GM23338 (cell line): ENCODE measurements around the gene LRRC47. TPM values are rescaled to one million over a fixed set of nuclear protein-coding genes. Genes with fewer than 3 reads are reported as not detected.

Source experiments
- ATAC-seq: fragments of 200-7000 bp; cut with Tn5 transposase; 3 replicates; pipeline ENCODE4 v1.9.1; 2020
- DNase-seq: peaks from one replicate; pipeline ENCODE4 v3.0.0-alpha.2; 2015; ENCODE audit warnings: low spot score
- H2AFZ ChIP-seq: fragments of 200-600 bp; sonication (generic); 2 replicates; pipeline ENCODE4 v1.8.0; 2016; ENCODE audit warnings: antibody characterized with exemption, mild to moderate bottlenecking, moderate library complexity
- H3F3A ChIP-seq: fragments of 200-600 bp; sonication (generic); replicated peaks from 2 replicates; pipeline ENCODE4 v1.8.0; 2017; ENCODE audit warnings: antibody characterized with exemption, mixed run types, low read depth
- H3K27ac ChIP-seq: fragments of 200-600 bp; sonication (generic); 2 replicates; pipeline ENCODE4 v1.6.1; 2016; ENCODE audit warnings: low read depth
- H3K27me3 ChIP-seq: fragments of 200-600 bp; sonication (generic); 2 replicates; pipeline ENCODE4 v1.8.0; 2016; ENCODE audit warnings: mild to moderate bottlenecking, mixed run types, moderate library complexity; ENCODE audit not compliant: insufficient read depth
- H3K36me3 ChIP-seq: fragments of 200-600 bp; sonication (generic); 2 replicates; pipeline ENCODE4 v1.8.0; 2016; ENCODE audit warnings: mild to moderate bottlenecking; ENCODE audit not compliant: insufficient read depth
- H3K4me1 ChIP-seq: fragments of 200-600 bp; sonication (generic); 2 replicates; pipeline ENCODE4 v1.8.0; 2016; ENCODE audit warnings: mild to moderate bottlenecking, moderate library complexity; ENCODE audit not compliant: insufficient read depth
- H3K4me2 ChIP-seq: fragments of 200-600 bp; sonication (generic); 2 replicates; pipeline ENCODE4 v1.7.1; 2017; ENCODE audit warnings: mixed run types
- H3K4me3 ChIP-seq: fragments of 200-600 bp; sonication (generic); 2 replicates; pipeline ENCODE4 v1.6.1; 2016; ENCODE audit warnings: mixed run types
- H3K79me2 ChIP-seq: fragments of 200-600 bp; sonication (generic); replicated peaks from 2 replicates; pipeline ENCODE4 v1.8.0; 2017; ENCODE audit warnings: mild to moderate bottlenecking; ENCODE audit not compliant: insufficient read depth
- H3K9me2 ChIP-seq: fragments of 200-600 bp; sonication (generic); 2 replicates; pipeline ENCODE4 v1.8.0; 2017; ENCODE audit not compliant: insufficient read depth
- H4K20me1 ChIP-seq: fragments of 200-600 bp; sonication (generic); replicated peaks from 2 replicates; pipeline ENCODE4 v1.8.0; 2017; ENCODE audit warnings: mild to moderate bottlenecking; ENCODE audit not compliant: insufficient read depth
- H3K27ac Mint-ChIP-seq: 2 replicates; pipeline ENCODE4 v1.8.0; 2020; ENCODE audit warnings: inconsistent platforms, mild to moderate bottlenecking, moderate library complexity, mixed read lengths
- H3K27me3 Mint-ChIP-seq: 3 replicates; pipeline ENCODE4 v1.8.0; 2022; ENCODE audit warnings: low read depth, mild to moderate bottlenecking, moderate library complexity, mixed read lengths, inconsistent platforms; ENCODE audit not compliant: insufficient read depth, poor library complexity
- H3K36me3 Mint-ChIP-seq: 3 replicates; pipeline ENCODE4 v1.8.0; 2021; ENCODE audit warnings: low read depth, mild to moderate bottlenecking, inconsistent platforms, moderate library complexity, mixed read lengths
- H3K4me1 Mint-ChIP-seq: 3 replicates; pipeline ENCODE4 v1.8.0; 2020; ENCODE audit warnings: mild to moderate bottlenecking, inconsistent platforms, mixed read lengths
- H3K4me3 Mint-ChIP-seq: 3 replicates; pipeline ENCODE4 v1.8.0; 2021; ENCODE audit warnings: moderate library complexity, mild to moderate bottlenecking, inconsistent platforms, mixed read lengths
- H3K9me3 Mint-ChIP-seq: 3 replicates; pipeline ENCODE4 v1.8.0; 2020; ENCODE audit warnings: moderate library complexity, mild to moderate bottlenecking, inconsistent platforms, mixed read lengths
- CREB1 ChIP-seq: fragments of 250-450 bp; sonication (Bioruptor Pico); IDR thresholded peaks from 2 replicates; pipeline ENCODE4 v1.5.0; 2020; ENCODE audit warnings: low read depth, mild to moderate bottlenecking, moderate library complexity
- EZH2 ChIP-seq: fragments of 200-600 bp; sonication (generic); IDR thresholded peaks from one replicate; pipeline ENCODE4 v1.8.0; 2017; ENCODE audit warnings: antibody characterized with exemption, mild to moderate bottlenecking, low read depth; ENCODE audit not compliant: unreplicated experiment
- JUNB ChIP-seq: IDR thresholded peaks from one replicate; pipeline ENCODE4 v1.6.1; 2016; ENCODE audit warnings: antibody characterized with exemption; ENCODE audit not compliant: unreplicated experiment
- NANOG ChIP-seq: IDR thresholded peaks from 2 replicates; pipeline ENCODE4 v1.6.1; 2016; ENCODE audit warnings: antibody characterized with exemption, borderline replicate concordance
- POLR2AphosphoS5 ChIP-seq: IDR thresholded peaks from 2 replicates; pipeline ENCODE4 v1.6.1; 2016; ENCODE audit warnings: antibody characterized with exemption, low read depth
- REST ChIP-seq: IDR thresholded peaks from one replicate; pipeline ENCODE4 v1.6.1; 2018; ENCODE audit warnings: antibody characterized with exemption; ENCODE audit not compliant: unreplicated experiment
- STAT1 ChIP-seq: IDR thresholded peaks from one replicate; pipeline ENCODE4 v1.6.1; 2016; ENCODE audit warnings: antibody characterized with exemption; ENCODE audit not compliant: unreplicated experiment
- ZNF114 ChIP-seq: fragments of 250-450 bp; sonication (Bioruptor Pico); IDR thresholded peaks from 2 replicates; pipeline ENCODE4 v1.5.0; 2020; ENCODE audit warnings: mild to moderate bottlenecking, moderate library complexity
- polyA plus RNA-seq: library from polyadenylated mRNA; unstranded; fragments of >200 nt; fragmentation: Nextera tagmentation; extraction: Ambion mirVana; gene quantifications from 2 replicates; pipeline ENCODE4 v1.2.1, GENCODE V29; 2016
- total RNA-seq: library from RNA; depleted of rRNA; stranded (reverse); fragments of >200 nt; shearing (Covaris generic); gene quantifications from 2 replicates; pipeline ENCODE4 v1.2.3, GENCODE V29; 2014
- TF ChIP-seq, protein P1 (sequence below): IDR thresholded peaks from 2 replicates; pipeline ENCODE4 v1.6.1; 2016; ENCODE audit warnings: antibody characterized with exemption

The LRRC47 gene
- total and polyA plus RNA-seq, 2 experiments from 2014 or later = 15.8 to 76.8 TPM

- DNase-seq = peak; percentile 86
- TF ChIP-seq NANOG (no peak), JUNB (no peak), STAT1 (no peak), EZH2 (no peak), CREB1 (CRISPR knock-in tag) (no peak), REST (no peak), ZNF114 (CRISPR knock-in tag) (no peak), POLR2AphosphoS5 (peak; percentile 34; the same call in 1 of the 2 replicates)
Observed at GRCh38 chr1:3732434-3733093, 63.7 kb downstream of the LRRC47 start.

GRCh38 chr1:3731583-3732433 is 64.5 kb downstream of the LRRC47 start:
- Mint-ChIP-seq H3K36me3 (peaks cover 10% of the 10 kb centered on the region; the same call in 2 of the 3 replicates), H3K27ac (no peak overlapping the region; the same call in 1 of the 2 replicates), H3K9me3 (0 out of 3 replicates have a peak, but pooled peaks cover 2% of the 10 kb centered on the region), H3K4me1 (peaks cover 12% of the 10 kb centered on the region), H3K4me3 (0 out of 3 replicates have a peak overlapping the region, but pooled peaks have one; percentile 7), H3K27me3 (peaks cover 9% of the 10 kb centered on the region)
- Histone ChIP-seq H3K79me2 (no peaks in the 10 kb centered on the region), H3K36me3 (no peaks in the 10 kb centered on the region; the same call in 1 of the 2 replicates), H3K27me3 (no peaks in the 10 kb centered on the region), H2AFZ (no peak overlapping the region), H3K4me2 (no peak overlapping the region), H4K20me1 (no peaks in the 10 kb centered on the region; the same call in 1 of the 2 replicates), H3K9me2 (no peaks in the 10 kb centered on the region), H3K4me3 (no peak overlapping the region), H3F3A (0 out of 2 replicates have a peak, but pooled peaks cover 3% of the 10 kb centered on the region), H3K4me1 (peaks cover 12% of the 10 kb centered on the region; the same call in 1 of the 2 replicates), H3K27ac (no peak overlapping the region)
- DNase-seq = no peak
- ATAC-seq = peak; percentile 11
- TF ChIP-seq JUNB (no peak), STAT1 (no peak), NANOG (no peak)
- TF ChIP-seq, protein P1, sequence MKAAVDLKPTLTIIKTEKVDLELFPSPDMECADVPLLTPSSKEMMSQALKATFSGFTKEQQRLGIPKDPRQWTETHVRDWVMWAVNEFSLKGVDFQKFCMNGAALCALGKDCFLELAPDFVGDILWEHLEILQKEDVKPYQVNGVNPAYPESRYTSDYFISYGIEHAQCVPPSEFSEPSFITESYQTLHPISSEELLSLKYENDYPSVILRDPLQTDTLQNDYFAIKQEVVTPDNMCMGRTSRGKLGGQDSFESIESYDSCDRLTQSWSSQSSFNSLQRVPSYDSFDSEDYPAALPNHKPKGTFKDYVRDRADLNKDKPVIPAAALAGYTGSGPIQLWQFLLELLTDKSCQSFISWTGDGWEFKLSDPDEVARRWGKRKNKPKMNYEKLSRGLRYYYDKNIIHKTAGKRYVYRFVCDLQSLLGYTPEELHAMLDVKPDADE = no peak

More at GRCh38 chr1:3732434-3733093, 63.7 kb downstream of the LRRC47 start:
- Histone ChIP-seq H3K27ac (0 out of 2 replicates have a peak overlapping the region, but pooled peaks have one; percentile 26), H4K20me1 (peaks cover 4% of the 10 kb centered on the region; the same call in 1 of the 2 replicates), H3K4me3 (peak overlapping the region; percentile 51), H3K4me1 (peaks cover 12% of the 10 kb centered on the region; the same call in 1 of the 2 replicates), H3F3A (0 out of 2 replicates have a peak, but pooled peaks cover 6% of the 10 kb centered on the region), H3K9me2 (no peaks in the 10 kb centered on the region), H3K4me2 (peak overlapping the region; percentile 82), H3K79me2 (no peaks in the 10 kb centered on the region), H3K36me3 (peaks cover 6% of the 10 kb centered on the region; the same call in 1 of the 2 replicates), H2AFZ (no peak overlapping the region), H3K27me3 (no peaks in the 10 kb centered on the region)
- Mint-ChIP-seq H3K36me3 (peaks cover 18% of the 10 kb centered on the region; the same call in 2 of the 3 replicates), H3K9me3 (0 out of 3 replicates have a peak, but pooled peaks cover 2% of the 10 kb centered on the region), H3K27ac (no peak overlapping the region), H3K4me1 (peaks cover 12% of the 10 kb centered on the region), H3K27me3 (peaks cover 9% of the 10 kb centered on the region), H3K4me3 (peak overlapping the region; percentile 65; the same call in 2 of the 3 replicates)
- ATAC-seq = peak; percentile 82
